HCT116 (cell line): ENCODE data around the gene CYB5D1. TPM values are rescaled to one million over a fixed set of nuclear protein-coding genes. Genes with fewer than 3 reads are reported as not detected.

Source experiments
- ATAC-seq: fragments of 200-7000 bp; cut with Tn5 transposase; 2 replicates; pipeline ENCODE4 v1.9.1; 2020; ENCODE audit warnings: mild to moderate bottlenecking, moderate library complexity
- BruUV-seq: library from RNA; stranded (reverse); fragments of 400-500 nt; replicated peaks from 2 replicates; lab custom pipeline; 2021; lab: Mats Ljungman, UMichigan
- CTCF ChIA-PET: fragments of 300-600 bp; sonication (Branson Sonifier 250); formaldehyde crosslinking; loops from one replicate; lab custom pipeline; 2021; ENCODE audit warnings: antibody characterized with exemption; lab: Charles Lee
- POLR2A ChIA-PET: fragments of 300-600, 350-600 bp; sonication (Branson Sonifier 250); formaldehyde crosslinking; loops from one replicate; lab custom pipeline; 2021; ENCODE audit warnings: antibody characterized with exemption; lab: Charles Lee
- RAD21 ChIA-PET, 2 experiments: fragments of 300-600 bp; sonication (Branson Sonifier 250); formaldehyde crosslinking; loops; one replicate each; lab custom pipeline; 2023; ENCODE audit warnings: low total read pairs in 2 of 2; ENCODE audit not compliant: uncharacterized antibody in 2 of 2, unreplicated experiment in 2 of 2, low non-redundant PET in 1 of 2; lab: Charles Lee
- DNase-seq: peaks from one replicate; pipeline ENCODE4 v3.0.0-alpha.2; 2010; ENCODE audit warnings: low read depth, low spot score
- H2AFZ ChIP-seq: fragments of 200-600 bp; shearing (Covaris generic), sonication (generic); 2 replicates; pipeline ENCODE4 v1.6.1; 2017; ENCODE audit warnings: low read depth, mixed run types, mixed read lengths, antibody characterized with exemption, low read length; ENCODE audit not compliant: poor library complexity, severe bottlenecking
- H3K27ac ChIP-seq: 2 replicates; pipeline ENCODE4 v1.5.1; 2012; ENCODE audit warnings: low read depth, low read length
- H3K27me3 ChIP-seq: fragments of 200-600 bp; sonication (generic); 2 replicates; pipeline ENCODE4 v1.6.1; 2016; ENCODE audit warnings: mixed run types, low read length, mixed read lengths; ENCODE audit not compliant: insufficient read depth
- H3K36me3 ChIP-seq, 2 experiments: fragments of 200-500 bp in 1 of 2; fragments of 200-600 bp in 1 of 2; sonication (Bioruptor generic) in 1 of 2; sonication (generic) in 1 of 2; 2 replicates each; pipeline versions ENCODE4 v1.5.1 to v1.6.1; 2014 to 2016; ENCODE audit warnings: low read length in 2 of 2, inconsistent platforms in 1 of 2, mixed read lengths in 1 of 2, mixed run types in 1 of 2; ENCODE audit not compliant: insufficient read depth in 2 of 2, control insufficient read depth in 1 of 2
- H3K4me1 ChIP-seq, 2 experiments: fragments of 200-600 bp in 1 of 2; sonication (generic) in 1 of 2; 2 replicates each; pipeline versions ENCODE4 v1.5.1 to v1.6.1; 2012 to 2017; ENCODE audit warnings: low read length in 2 of 2, inconsistent platforms in 1 of 2, mild to moderate bottlenecking in 1 of 2, mixed read lengths in 1 of 2, mixed run types in 1 of 2, moderate library complexity in 1 of 2; ENCODE audit not compliant: insufficient read depth in 2 of 2, control insufficient read depth in 1 of 2
- H3K4me2 ChIP-seq: fragments of 200-600 bp; sonication (generic); 2 replicates; pipeline ENCODE4 v1.6.1; 2017; ENCODE audit warnings: mixed run types, low read length, mixed read lengths
- H3K4me3 ChIP-seq, 2 experiments: fragments of 200-600 bp in 1 of 2; sonication (generic) in 1 of 2; replicated peaks in 1 of 2; 2 replicates each; pipeline ENCODE4 v1.5.1; 2011 to 2016; ENCODE audit warnings: low read length in 2 of 2, control low read depth in 1 of 2, low read depth in 1 of 2, mild to moderate bottlenecking in 1 of 2, mixed read lengths in 1 of 2, mixed run types in 1 of 2
- H3K79me2 ChIP-seq: fragments of 200-600 bp; sonication (generic); 2 replicates; pipeline ENCODE4 v1.6.1; 2017; ENCODE audit warnings: mild to moderate bottlenecking, mixed run types, low read length, moderate library complexity, mixed read lengths; ENCODE audit not compliant: insufficient read depth
- H3K9ac ChIP-seq: fragments of 200-600 bp; sonication (generic); 2 replicates; pipeline ENCODE4 v1.6.1; 2016; ENCODE audit warnings: low read length, mixed read lengths
- H3K9me2 ChIP-seq: fragments of 200-600 bp; sonication (generic), shearing (Covaris generic); 2 replicates; pipeline ENCODE4 v1.6.1; 2017; ENCODE audit warnings: mixed run types, mild to moderate bottlenecking, moderate library complexity; ENCODE audit not compliant: insufficient read depth
- H3K9me3 ChIP-seq, 2 experiments: fragments of 200-500 bp in 1 of 2; fragments of 200-600 bp in 1 of 2; sonication (Bioruptor generic) in 1 of 2; sonication (generic) in 1 of 2; 2 replicates each; pipeline ENCODE4 v1.6.1; 2014 to 2017; ENCODE audit warnings: low read length in 2 of 2, mixed read lengths in 2 of 2, inconsistent platforms in 1 of 2, low read depth in 1 of 2, mild to moderate bottlenecking in 1 of 2, mixed run types in 1 of 2, moderate library complexity in 1 of 2; ENCODE audit not compliant: control insufficient read depth in 1 of 2, insufficient read depth in 1 of 2
- H4K20me1 ChIP-seq: fragments of 200-600 bp; sonication (generic), shearing (Covaris generic); 2 replicates; pipeline ENCODE4 v1.6.1; 2017; ENCODE audit warnings: mixed run types, mild to moderate bottlenecking, moderate library complexity; ENCODE audit not compliant: insufficient read depth
- CBX3 ChIP-seq: IDR thresholded peaks from 2 replicates; pipeline ENCODE4 v1.6.1; 2012; ENCODE audit warnings: low read depth
- POLR2AphosphoS5 ChIP-seq: IDR thresholded peaks from 2 replicates; pipeline ENCODE4 v1.6.1; 2011; ENCODE audit warnings: mild to moderate bottlenecking, low read depth, low read length, moderate library complexity
- RAD21 ChIP-seq: IDR thresholded peaks from 2 replicates; pipeline ENCODE4 v1.6.1; 2012; ENCODE audit warnings: low read depth, mild to moderate bottlenecking
- SIN3A ChIP-seq: IDR thresholded peaks from 2 replicates; pipeline ENCODE4 v1.6.1; 2012; ENCODE audit warnings: low read depth
- SRF ChIP-seq: IDR thresholded peaks from 2 replicates; pipeline ENCODE4 v1.6.1; 2012; ENCODE audit warnings: low read depth
- TCF7L2 ChIP-seq: IDR thresholded peaks from 2 replicates; pipeline ENCODE4 v1.7.0; 2011; ENCODE audit warnings: borderline replicate concordance, inconsistent platforms; ENCODE audit not compliant: insufficient read depth, insufficient read length; ENCODE audit errors: extremely low read depth
- intact Hi-C: fragments of 100-400 bp; cut with micrococcal nuclease; formaldehyde crosslinking; loops from 2 replicates; pipeline ENCODE4 v1.10.0; 2022
- total RNA-seq: library from RNA; stranded (reverse); gene quantifications from one replicate; pipeline ENCODE4 v1.2.1, GENCODE V29; 2021; ENCODE audit not compliant: unreplicated experiment
- TF ChIP-seq, protein P1 (sequence below): IDR thresholded peaks from 2 replicates; pipeline ENCODE4 v1.6.1; 2012
- TF ChIP-seq, protein P2 (sequence below): IDR thresholded peaks from 2 replicates; pipeline ENCODE4 v1.6.1; 2012
- TF ChIP-seq, protein P3 (sequence below): IDR thresholded peaks from 2 replicates; pipeline ENCODE4 v1.6.1; 2012; ENCODE audit warnings: low read depth

Gene CYB5D1
- total RNA-seq, 1 experiment from 2014 or later = 21.5 TPM

DNA sequence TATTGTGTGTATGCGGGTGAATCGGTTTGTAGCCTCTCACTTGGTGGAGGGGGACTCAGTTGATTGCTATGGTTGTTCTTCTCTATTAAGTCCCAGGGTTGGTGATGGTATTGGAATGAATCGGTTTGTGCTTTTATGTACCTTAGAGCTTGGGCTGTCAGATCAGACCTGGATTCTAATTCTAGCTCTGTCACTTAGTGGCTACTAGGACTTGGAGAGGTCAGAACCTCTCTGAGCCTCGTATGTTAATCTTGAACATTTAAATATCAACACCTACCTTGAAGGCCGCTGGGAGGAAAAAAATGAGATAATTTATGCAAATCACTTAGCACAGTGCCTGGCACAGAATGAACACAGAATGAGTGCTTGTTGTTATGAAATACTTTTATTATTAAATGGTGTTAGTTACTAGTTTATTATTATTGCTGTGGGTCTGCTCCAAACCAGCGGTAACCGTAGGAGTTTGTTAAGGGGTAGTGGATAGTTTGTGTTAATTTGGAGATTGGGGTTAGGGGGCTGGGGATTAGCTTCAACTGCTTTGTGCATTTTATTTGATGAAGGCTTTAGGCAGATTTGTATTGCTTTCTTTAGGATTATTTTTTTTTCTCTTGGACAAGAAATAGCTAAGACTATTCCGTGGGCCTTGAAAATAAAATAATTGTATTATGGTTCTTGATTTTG, 20.3 kb upstream of the CYB5D1 start:
- Histone ChIP-seq H3K79me2 (peaks cover 28% of the 10 kb centered on the region), H3K9me2 (no peaks in the 10 kb centered on the region), H3K9ac (peak overlapping the region; percentile 97), H3K9me3 (no peaks in the 10 kb centered on the region), H4K20me1 (no peaks in the 10 kb centered on the region), H2AFZ (no peak overlapping the region), H3K4me1 (peaks cover 41 to 82% of the 10 kb centered on the region in 2 experiments), H3K4me3 (peak overlapping the region; percentile 74 to 82), H3K27me3 (no peaks in the 10 kb centered on the region), H3K27ac (peak overlapping the region; percentile 98)
- no peak for ATAC-seq
- intact Hi-C loops = loop anchor here (1.0 to 5.0 kb wide), 2 partner anchors 120 to 255 kb away; partner anchors contain the start of genes DNAH2 and MPDU1
- ChIA-PET RAD21 (no interaction called here), CTCF (interaction anchor here (1.3 to 2.3 kb wide), 3 partner anchors 13 to 94 kb away, joined by 4 to 8 read pairs (median 5); no protein-coding TSS in a partner anchor)
- no peak for DNase-seq
- TF ChIP-seq TCF7L2 (no peak), CBX3 (no peak)
- TF ChIP-seq, all 23 proteins: peak for 0
- Histone ChIP-seq H3K36me3 (peaks cover 0 to 3% of the 10 kb centered on the region in 2 experiments; a peak in 1 of 4 replicates), H3K4me2 (peak overlapping the region; percentile 99)
- no TSS peak for BruUV-seq
- POLR2A ChIA-PET = interaction anchor here (0.8 to 3.9 kb wide), 4 partner anchors 14 to 434 kb away, joined by 3 to 22 read pairs (median 7); partner anchors contain the start of genes CYB5D1, NAA38 and TMEM256

DNA sequence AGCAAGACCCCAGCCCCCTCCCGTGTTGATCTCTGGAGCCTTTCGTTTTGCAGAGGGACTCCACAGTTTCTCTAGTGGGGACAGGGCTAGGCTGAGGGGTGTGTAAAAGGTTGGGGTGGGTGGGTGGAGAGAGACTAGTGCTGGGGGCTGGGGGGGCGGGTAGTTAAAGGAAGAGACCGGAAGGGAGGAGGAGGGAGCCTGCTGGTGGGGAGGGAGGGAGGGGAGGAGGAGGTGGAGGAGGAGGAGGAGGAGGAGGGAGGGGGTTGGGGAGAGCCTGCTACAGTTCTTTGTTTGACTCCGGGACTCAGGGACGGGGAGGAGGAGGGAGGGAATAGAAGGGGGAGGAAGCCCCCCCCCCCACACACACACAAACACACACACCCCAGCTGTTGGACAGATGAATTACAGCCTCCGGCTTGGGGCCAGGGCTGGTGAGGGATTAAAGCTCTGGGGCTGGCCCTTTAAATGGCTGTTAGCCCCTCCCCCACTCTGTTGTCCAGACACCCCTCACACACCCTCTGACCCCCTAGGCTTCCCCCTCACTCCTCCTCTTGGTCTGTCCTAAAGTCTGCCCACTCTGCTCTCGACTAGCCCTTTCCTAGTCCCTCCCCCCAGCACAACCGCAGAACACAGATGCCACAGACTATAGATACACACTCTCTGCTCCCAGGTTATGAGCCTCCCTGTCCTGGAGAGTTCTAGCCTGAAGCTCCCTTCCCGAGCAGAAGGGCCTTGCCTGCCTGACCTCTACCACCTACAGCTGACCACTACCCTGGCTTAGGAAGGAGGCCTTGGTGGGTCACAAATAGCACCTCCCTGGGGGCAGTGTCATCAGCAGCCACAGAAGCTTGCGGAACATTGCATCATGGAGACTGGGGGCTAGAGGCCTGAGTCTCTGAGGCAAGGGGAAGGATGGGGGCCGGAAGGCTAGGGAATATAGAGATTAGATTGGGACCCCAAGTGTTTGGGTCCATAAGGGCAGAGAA, 19.4 kb upstream of the CYB5D1 start:
- Histone ChIP-seq H3K9me3 (no peaks in the 10 kb centered on the region), H2AFZ (no peak overlapping the region), H3K4me3 (peak overlapping the region; percentile 74 to 82), H3K4me1 (peaks cover 37 to 79% of the 10 kb centered on the region in 2 experiments), H3K79me2 (peaks cover 37% of the 10 kb centered on the region), H3K4me2 (peak overlapping the region; percentile 99), H3K36me3 (peaks cover 0 to 3% of the 10 kb centered on the region in 2 experiments; a peak in 1 of 4 replicates), H3K27me3 (no peaks in the 10 kb centered on the region), H3K9ac (peak overlapping the region; percentile 97), H3K27ac (peak overlapping the region; percentile 98), H4K20me1 (no peaks in the 10 kb centered on the region), H3K9me2 (no peaks in the 10 kb centered on the region)
- TSS peak; percentile 15 for BruUV-seq
- RAD21 ChIA-PET = no interaction called here
- POLR2A ChIA-PET = interaction anchor here (0.7 to 3.9 kb wide), 5 partner anchors 13 to 95 kb away, joined by 3 to 22 read pairs (median 11); partner anchors contain the start of genes CYB5D1, NAA38 and RNF227
- CTCF ChIA-PET = interaction anchor here (2.3 kb wide), 1 partner anchor 95 kb away, joined by 8 read pairs; no protein-coding TSS in a partner anchor
- DNase-seq = no peak
- intact Hi-C loops = loop anchor here (5.0 kb wide), 1 partner anchor 256 kb away; the partner anchor contains the start of gene MPDU1
- no peak for ATAC-seq
- TF ChIP-seq, protein P1, sequence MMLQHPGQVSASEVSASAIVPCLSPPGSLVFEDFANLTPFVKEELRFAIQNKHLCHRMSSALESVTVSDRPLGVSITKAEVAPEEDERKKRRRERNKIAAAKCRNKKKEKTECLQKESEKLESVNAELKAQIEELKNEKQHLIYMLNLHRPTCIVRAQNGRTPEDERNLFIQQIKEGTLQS = no peak
- TF ChIP-seq, protein P2, sequence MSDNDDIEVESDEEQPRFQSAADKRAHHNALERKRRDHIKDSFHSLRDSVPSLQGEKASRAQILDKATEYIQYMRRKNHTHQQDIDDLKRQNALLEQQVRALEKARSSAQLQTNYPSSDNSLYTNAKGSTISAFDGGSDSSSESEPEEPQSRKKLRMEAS = no peak
- TF ChIP-seq RAD21 (no peak), POLR2AphosphoS5 (peak; percentile 46; the same call in 1 of the 2 replicates), CBX3 (no peak), SRF (no peak), SIN3A (no peak)
- TF ChIP-seq, protein P3, sequence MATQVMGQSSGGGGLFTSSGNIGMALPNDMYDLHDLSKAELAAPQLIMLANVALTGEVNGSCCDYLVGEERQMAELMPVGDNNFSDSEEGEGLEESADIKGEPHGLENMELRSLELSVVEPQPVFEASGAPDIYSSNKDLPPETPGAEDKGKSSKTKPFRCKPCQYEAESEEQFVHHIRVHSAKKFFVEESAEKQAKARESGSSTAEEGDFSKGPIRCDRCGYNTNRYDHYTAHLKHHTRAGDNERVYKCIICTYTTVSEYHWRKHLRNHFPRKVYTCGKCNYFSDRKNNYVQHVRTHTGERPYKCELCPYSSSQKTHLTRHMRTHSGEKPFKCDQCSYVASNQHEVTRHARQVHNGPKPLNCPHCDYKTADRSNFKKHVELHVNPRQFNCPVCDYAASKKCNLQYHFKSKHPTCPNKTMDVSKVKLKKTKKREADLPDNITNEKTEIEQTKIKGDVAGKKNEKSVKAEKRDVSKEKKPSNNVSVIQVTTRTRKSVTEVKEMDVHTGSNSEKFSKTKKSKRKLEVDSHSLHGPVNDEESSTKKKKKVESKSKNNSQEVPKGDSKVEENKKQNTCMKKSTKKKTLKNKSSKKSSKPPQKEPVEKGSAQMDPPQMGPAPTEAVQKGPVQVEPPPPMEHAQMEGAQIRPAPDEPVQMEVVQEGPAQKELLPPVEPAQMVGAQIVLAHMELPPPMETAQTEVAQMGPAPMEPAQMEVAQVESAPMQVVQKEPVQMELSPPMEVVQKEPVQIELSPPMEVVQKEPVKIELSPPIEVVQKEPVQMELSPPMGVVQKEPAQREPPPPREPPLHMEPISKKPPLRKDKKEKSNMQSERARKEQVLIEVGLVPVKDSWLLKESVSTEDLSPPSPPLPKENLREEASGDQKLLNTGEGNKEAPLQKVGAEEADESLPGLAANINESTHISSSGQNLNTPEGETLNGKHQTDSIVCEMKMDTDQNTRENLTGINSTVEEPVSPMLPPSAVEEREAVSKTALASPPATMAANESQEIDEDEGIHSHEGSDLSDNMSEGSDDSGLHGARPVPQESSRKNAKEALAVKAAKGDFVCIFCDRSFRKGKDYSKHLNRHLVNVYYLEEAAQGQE = no peak
